ENCODE results near the gene ZC3H10. TPM values are rescaled to one million over a fixed set of nuclear protein-coding genes. Genes with fewer than 3 reads are reported as not detected.

Gene ZC3H10
- total and polyA plus RNA-seq, 2 of the 13 experiments (the other 11 are each of a cell fraction or from before 2014, with no cell fraction given) = 0.70 to 2.3 TPM

DNA sequence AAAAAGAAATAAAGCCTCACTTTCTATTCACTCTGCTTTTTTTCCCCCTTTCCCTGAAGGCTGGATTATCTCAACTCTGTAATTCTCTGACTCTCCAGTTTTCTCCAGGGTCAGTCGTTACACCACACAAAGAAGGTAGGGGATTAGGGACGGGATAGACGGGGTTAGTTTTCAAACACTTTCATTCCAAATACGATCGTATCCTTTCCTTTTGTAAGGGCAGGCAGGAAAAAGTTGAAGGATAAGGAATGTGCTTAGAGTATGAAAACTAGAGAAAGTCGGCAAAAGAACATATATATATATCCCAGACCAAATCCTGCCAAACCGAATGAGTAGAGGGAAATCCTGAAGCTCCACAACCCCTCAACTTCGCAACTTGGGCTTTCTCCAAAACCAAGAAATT lies 9.4 kb downstream of the ZC3H10 start (continued):
- TF ChIP-seq, protein P1, sequence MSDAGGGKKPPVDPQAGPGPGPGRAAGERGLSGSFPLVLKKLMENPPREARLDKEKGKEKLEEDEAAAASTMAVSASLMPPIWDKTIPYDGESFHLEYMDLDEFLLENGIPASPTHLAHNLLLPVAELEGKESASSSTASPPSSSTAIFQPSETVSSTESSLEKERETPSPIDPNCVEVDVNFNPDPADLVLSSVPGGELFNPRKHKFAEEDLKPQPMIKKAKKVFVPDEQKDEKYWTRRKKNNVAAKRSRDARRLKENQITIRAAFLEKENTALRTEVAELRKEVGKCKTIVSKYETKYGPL (CRISPR knock-in tag; IDR thresholded peaks at IDR 0.05) = no peak
- TF ChIP-seq, protein P2, sequence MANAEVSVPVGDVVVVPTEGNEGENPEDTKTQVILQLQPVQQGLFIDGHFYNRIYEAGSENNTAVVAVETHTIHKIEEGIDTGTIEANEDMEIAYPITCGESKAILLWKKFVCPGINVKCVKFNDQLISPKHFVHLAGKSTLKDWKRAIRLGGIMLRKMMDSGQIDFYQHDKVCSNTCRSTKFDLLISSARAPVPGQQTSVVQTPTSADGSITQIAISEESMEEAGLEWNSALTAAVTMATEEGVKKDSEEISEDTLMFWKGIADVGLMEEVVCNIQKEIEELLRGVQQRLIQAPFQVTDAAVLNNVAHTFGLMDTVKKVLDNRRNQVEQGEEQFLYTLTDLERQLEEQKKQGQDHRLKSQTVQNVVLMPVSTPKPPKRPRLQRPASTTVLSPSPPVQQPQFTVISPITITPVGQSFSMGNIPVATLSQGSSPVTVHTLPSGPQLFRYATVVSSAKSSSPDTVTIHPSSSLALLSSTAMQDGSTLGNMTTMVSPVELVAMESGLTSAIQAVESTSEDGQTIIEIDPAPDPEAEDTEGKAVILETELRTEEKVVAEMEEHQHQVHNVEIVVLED (CRISPR knock-in tag; IDR thresholded peaks at IDR 0.05; ENCODE audit: borderline replicate concordance) = no peak
- no peak for TF ChIP-seq SNAI1 (CRISPR knock-in tag; IDR thresholded peaks at IDR 0.05; ENCODE audit: borderline replicate concordance)
- TF ChIP-seq PAF1 (CRISPR knock-in tag; IDR thresholded peaks at IDR 0.05) = no peak
- no peak for TF ChIP-seq LCORL (IDR thresholded peaks at IDR 0.05)
- 0 out of 2 replicates have a peak, but pooled peaks have one; percentile 14 for TF ChIP-seq LCORL (CRISPR knock-in tag; IDR thresholded peaks at IDR 0.05)
- TF ChIP-seq, protein P3, sequence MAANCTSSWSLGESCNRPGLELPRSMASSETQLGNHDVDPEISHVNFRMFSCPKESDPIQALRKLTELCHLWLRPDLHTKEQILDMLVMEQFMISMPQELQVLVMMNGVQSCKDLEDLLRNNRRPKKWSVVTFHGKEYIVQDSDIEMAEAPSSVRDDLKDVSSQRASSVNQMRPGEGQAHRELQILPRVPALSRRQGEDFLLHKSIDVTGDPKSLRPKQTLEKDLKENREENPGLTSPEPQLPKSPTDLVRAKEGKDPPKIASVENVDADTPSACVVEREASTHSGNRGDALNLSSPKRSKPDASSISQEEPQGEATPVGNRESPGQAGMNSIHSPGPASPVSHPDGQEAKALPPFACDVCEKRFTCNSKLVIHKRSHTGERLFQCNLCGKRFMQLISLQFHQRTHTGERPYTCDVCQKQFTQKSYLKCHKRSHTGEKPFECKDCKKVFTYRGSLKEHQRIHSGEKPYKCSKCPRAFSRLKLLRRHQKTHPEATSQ (CRISPR knock-in tag; IDR thresholded peaks at IDR 0.05; ENCODE audit: borderline replicate concordance) = no peak
- 0 out of 2 replicates have a peak, but pooled peaks have one; percentile 3 for TF ChIP-seq ZNF44 (CRISPR knock-in tag; IDR thresholded peaks at IDR 0.05)
- TF ChIP-seq ZNF136 (CRISPR knock-in tag; IDR thresholded peaks at IDR 0.05; ENCODE audit: low read depth) = 0 out of 2 replicates have a peak, but pooled peaks have one; percentile 4
- TF ChIP-seq ZFAT (CRISPR knock-in tag; conservative IDR thresholded peaks at IDR 0.05) = no peak
- no peak for TF ChIP-seq TBX3 (IDR thresholded peaks at IDR 0.05; ENCODE audit: borderline replicate concordance)
- TF ChIP-seq, protein P4, sequence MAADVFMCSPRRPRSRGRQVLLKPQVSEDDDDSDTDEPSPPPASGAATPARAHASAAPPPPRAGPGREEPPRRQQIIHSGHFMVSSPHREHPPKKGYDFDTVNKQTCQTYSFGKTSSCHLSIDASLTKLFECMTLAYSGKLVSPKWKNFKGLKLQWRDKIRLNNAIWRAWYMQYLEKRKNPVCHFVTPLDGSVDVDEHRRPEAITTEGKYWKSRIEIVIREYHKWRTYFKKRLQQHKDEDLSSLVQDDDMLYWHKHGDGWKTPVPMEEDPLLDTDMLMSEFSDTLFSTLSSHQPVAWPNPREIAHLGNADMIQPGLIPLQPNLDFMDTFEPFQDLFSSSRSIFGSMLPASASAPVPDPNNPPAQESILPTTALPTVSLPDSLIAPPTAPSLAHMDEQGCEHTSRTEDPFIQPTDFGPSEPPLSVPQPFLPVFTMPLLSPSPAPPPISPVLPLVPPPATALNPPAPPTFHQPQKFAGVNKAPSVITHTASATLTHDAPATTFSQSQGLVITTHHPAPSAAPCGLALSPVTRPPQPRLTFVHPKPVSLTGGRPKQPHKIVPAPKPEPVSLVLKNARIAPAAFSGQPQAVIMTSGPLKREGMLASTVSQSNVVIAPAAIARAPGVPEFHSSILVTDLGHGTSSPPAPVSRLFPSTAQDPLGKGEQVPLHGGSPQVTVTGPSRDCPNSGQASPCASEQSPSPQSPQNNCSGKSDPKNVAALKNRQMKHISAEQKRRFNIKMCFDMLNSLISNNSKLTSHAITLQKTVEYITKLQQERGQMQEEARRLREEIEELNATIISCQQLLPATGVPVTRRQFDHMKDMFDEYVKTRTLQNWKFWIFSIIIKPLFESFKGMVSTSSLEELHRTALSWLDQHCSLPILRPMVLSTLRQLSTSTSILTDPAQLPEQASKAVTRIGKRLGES (CRISPR knock-in tag; IDR thresholded peaks at IDR 0.05; ENCODE audit: borderline replicate concordance) = no peak
- no peak for TF ChIP-seq ZNF549 (CRISPR knock-in tag; IDR thresholded peaks at IDR 0.05)
- no peak for TF ChIP-seq ZNF24 (IDR thresholded peaks at IDR 0.05)
- TF ChIP-seq HOXA3 (CRISPR knock-in tag; IDR thresholded peaks at IDR 0.05) = no peak
- TF ChIP-seq, protein P5, sequence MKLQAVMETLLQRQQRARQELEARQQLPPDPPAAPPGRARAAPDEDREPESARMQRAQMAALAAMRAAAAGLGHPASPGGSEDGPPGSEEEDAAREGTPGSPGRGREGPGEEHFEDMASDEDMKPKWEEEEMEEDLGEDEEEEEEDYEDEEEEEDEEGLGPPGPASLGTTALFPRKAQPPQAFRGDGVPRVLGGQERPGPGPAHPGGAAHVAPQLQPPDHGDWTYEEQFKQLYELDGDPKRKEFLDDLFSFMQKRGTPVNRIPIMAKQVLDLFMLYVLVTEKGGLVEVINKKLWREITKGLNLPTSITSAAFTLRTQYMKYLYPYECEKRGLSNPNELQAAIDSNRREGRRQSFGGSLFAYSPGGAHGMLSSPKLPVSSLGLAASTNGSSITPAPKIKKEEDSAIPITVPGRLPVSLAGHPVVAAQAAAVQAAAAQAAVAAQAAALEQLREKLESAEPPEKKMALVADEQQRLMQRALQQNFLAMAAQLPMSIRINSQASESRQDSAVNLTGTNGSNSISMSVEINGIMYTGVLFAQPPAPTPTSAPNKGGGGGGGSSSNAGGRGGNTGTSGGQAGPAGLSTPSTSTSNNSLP (IDR thresholded peaks at IDR 0.05; ENCODE audit: low read depth, low read length) = no peak
- no peak for TF ChIP-seq MTF2 (CRISPR knock-in tag; IDR thresholded peaks at IDR 0.05; ENCODE audit: borderline replicate concordance)
- TF ChIP-seq, protein P6, sequence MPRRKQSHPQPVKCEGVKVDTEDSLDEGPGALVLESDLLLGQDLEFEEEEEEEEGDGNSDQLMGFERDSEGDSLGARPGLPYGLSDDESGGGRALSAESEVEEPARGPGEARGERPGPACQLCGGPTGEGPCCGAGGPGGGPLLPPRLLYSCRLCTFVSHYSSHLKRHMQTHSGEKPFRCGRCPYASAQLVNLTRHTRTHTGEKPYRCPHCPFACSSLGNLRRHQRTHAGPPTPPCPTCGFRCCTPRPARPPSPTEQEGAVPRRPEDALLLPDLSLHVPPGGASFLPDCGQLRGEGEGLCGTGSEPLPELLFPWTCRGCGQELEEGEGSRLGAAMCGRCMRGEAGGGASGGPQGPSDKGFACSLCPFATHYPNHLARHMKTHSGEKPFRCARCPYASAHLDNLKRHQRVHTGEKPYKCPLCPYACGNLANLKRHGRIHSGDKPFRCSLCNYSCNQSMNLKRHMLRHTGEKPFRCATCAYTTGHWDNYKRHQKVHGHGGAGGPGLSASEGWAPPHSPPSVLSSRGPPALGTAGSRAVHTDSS (CRISPR knock-in tag; conservative IDR thresholded peaks at IDR 0.05) = no peak
- no peak for TF ChIP-seq RAD51 (IDR thresholded peaks at IDR 0.05; ENCODE audit: borderline replicate concordance)

Data from HepG2 (cell line).